HG03432 (cell line): ENCODE results near the gene POFUT1.
"Not testable (repeated sequence)": the region's sequence is repeated elsewhere in the genome, so short reads cannot be mapped to it uniquely, and the experiment has no call there.

Experiments
- ATAC-seq: cut with Tn5 transposase; IDR thresholded peaks from one replicate; pipeline ENCODE4 v1.9.1; 2021; ENCODE audit warnings: mild to moderate bottlenecking, moderate library complexity; ENCODE audit not compliant: unreplicated experiment

The POFUT1 gene

DNA sequence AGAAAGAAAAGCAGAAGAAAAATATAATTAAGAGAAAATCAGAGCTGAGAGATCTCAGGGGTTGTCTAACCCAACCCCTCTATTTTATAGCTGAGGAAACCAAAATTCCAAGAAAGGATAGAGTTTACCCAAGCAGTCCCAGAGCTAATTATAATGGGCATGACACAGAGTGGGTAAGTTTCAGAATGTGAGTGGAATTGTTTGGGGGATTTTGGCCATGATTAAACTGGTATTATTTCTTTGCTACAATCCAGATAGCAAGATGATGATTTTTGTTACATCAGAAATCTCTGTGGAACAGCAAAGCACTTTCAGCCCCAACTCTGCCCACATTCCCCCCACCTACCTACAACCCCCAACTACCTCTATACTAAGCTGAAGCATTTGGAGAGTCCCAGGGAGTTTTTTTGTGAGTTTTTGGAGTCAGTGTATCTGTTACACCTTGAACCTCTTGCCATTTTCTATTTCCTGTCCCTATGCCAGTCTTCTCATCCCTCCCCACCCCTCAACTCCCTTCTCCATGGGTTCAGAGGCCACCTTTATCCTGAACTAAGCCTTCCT, 24.7 kb downstream of the POFUT1 start:
- ATAC-seq = no peak

DNA sequence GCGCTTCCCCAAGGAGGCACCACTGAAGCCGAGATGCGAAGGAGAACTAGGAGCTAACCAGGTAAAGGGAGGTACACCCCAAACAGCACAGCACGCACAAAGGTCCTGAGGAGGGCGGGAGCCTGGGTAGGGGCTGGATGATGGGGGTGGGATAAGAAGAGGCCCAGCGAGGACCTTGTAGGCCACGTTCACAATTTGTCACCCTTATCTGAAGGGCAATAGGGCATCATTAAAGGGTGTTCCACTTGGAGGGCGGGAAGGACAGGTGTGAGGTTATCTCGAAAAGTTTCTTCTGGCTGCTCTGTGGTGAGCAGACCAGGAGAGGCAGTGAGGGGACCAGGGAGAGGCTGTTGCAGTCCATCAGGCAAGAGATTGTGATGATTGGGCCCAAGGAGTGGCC, 25.6 kb downstream of the POFUT1 start:
- no peak for ATAC-seq

DNA sequence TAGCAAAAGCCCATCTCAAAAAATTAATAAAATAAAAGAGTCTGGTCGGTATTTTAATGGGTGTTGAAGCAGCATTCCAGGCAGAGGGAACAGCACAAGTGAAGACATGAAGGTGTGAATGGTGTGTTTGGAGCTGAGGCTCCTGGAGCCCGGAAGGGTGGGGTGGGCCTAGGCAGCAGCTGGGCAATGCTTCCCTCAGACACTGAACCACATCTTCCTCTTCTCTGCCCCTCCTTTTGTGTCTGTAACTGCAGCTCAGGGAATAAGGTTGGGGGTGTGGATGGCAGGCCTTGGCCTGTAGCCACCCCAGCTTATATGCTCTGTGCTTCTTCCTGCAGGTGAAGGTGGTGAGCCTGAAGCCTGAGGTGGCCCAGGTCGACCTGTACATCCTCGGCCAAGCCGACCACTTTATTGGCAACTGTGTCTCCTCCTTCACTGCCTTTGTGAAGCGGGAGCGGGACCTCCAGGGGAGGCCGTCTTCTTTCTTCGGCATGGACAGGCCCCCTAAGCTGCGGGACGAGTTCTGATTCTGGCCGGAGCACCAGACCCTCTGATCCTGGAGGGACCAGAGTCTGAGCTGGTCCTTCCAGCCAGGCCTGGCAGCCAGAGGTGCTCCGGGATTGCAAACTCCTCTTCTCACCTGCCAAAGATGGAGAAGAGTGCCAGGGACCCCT, 26.6 kb downstream of the POFUT1 start:
- no peak for ATAC-seq

- no peak for ATAC-seq
Observed at GRCh38 chr20:32235331-32236047, 27.8 kb downstream of the POFUT1 start.

- no peak for ATAC-seq
Observed at GRCh38 chr20:32236048-32236533, 28.4 kb downstream of the POFUT1 start.

DNA sequence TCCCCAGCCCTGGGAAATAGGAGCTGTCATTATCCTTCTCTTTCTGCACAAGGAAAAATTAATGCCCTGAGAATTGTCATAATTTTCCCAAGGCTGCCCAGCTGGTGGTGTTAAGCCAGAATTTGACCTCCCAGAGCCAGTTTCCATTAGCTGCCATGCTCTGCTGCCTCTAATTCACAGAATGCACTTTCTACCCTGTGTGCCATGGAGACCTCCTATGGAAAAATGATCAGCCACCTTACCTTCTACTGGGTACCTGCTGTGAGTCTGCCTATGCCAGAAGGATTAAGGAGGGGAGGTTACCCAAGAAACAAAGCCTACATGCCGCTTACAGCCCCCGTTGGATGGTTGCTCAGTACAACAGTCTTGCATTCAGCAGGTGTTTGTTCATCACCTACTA, 29.1 kb downstream of the POFUT1 start:
- no peak for ATAC-seq

GRCh38 chr20:32237419-32237818, 29.7 kb downstream of the POFUT1 start:
- no peak for ATAC-seq

DNA sequence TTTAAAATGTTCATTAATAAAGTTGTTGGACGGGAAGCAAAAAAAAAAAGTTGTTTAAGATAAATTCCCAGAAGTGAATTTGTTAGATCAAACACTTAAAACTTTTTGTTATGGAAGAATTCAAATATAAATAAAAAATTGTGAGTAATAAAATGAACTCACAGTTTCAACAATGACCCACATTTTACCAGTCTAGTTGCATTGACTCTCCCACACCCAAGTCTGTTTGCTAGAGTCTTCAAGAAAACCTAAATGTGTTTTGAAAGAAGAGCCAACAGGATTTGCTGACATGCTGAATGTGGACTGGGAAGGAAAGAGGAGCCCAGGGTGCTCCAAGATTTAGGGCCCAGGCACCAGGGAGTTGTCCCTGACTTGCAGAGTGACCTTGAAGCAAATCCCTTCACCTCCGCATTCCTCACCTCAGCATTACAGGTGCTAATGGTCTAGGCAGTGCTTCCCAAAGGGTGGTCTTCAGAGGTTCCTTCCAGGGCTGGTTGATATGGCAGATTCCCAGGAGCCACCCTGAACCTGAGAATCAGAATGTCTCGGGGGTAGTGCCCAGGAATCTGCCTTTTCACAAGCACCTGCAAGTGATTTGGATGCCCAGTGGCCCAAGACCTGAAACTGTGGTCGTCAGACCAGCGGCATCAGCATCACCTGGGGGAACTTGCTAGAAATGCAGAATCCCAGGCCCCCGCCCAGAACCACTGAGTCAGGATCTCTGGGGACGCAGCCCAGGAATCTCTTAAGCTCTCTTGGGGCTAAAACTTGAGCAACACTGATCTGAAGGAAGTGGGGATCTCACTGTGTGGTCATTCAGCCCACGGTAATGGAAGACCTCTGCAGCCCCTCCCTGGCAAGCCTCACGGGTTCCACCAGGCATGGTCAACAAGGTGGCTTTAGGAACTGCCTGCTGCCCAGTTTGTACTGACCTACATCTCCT, 31.1 kb downstream of the POFUT1 start:
- no peak for ATAC-seq

DNA sequence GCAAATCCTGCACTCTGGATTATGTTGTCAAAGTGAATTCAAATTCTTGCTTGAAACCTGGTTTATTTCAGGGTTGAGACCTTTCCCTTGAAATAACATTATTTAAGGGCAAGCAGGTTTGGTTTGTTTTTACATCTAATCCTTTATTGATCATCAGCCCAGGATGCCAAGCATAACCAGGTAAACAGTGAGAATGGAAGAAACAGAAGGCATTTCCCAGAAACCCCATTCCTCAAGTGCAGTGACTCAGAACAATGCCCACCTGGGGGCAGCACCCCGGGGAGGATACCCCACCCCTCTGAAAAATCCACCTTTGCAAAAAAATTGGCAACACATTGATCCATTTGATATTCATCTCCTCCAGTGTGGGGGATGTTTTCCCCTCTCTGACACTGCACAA, 32.5 kb downstream of the POFUT1 start:
- no peak for ATAC-seq

GRCh38 chr20:32241807-32242206, 34.1 kb downstream of the POFUT1 start:
- ATAC-seq = no peak

GRCh38 chr20:32244150-32244823, 36.6 kb downstream of the POFUT1 start:
- ATAC-seq = no peak

- ATAC-seq = no peak
Observed at GRCh38 chr20:32244959-32245358, 37.3 kb downstream of the POFUT1 start.

- ATAC-seq = not testable (repeated sequence)
Observed at GRCh38 chr20:32246208-32246607, 38.5 kb downstream of the POFUT1 start.

DNA sequence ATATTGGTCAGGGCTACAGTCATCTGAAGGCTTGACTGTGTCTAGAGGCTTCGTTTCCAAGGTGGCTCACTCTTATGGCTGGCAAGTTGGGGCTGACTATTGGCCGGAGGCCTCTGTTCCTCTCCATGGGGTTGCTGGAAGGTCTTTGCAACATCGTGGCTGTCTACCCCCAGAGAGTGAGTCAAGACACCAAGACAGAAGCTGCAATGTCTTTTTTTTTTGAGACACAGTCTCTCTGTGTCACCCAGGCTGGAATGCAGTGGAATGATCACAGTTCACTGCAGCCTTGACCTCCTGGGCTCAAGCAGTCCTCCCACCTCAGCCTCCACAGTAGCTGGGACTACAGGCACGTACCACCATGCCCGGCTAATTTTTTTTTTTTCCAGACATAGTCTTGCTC, 40.4 kb downstream of the POFUT1 start:
- no peak for ATAC-seq

- no peak for ATAC-seq
Observed at GRCh38 chr20:32249030-32249738, 41.5 kb downstream of the POFUT1 start.

DNA sequence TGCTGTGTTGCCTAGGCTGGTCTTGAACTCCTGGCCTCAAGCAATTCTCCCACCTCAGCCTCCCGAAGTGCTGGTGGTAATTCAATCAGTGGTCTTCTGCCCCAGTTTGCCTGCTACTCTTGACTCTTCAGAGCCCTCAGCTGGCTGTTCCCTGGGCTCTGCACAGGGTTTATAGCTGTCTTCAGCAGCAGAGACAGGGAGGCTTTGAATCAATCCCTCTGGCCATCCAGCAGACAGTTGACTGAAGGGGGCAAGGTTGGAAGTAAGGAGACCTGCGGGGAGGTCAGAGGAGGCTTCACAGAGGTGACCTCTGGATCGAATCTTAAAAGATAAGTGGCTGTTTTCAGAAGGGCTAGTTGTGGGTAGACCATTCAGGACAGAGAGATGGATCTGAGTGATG, 43.8 kb downstream of the POFUT1 start:
- ATAC-seq = no peak

DNA sequence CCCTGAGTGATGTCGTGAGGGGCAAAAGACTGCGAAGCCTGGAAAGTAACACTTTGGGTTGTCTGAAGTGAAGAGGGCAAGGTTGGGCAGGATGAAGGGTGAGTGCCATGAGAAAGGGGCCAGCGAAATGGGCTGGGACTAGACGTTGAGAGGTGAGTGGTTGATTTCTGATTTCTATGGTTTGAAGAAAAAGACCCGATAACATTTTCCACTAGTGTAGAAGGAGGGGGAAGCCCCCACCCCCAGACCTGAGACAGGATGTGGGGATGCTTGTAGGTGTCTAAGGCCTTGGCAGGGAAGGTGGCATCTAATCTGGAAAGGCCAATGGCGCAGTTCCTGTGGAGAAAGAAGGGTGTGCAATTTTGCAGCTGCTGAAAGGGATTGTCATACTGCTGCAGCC, 44.5 kb downstream of the POFUT1 start:
- ATAC-seq = no peak

DNA sequence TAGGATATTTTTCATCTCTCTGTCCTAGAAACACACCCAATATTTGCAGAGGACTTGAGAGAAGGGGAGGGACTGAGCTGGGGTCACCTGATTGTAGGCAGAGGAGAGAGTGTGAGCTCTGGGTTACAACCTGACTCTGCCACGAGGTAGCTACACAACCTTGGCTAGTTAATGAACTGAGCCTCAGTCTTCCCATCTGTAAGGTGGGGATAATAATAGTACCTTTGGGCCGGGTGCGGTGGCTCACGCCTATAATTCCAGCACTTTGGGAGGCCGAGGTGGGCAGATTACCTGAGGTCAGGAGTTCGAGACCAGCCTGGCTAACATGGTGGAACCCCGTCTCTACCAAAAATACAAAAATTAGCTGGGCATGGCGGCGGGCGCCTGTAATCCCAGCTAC, 53.3 kb downstream of the POFUT1 start:
- ATAC-seq = not testable (repeated sequence)

DNA sequence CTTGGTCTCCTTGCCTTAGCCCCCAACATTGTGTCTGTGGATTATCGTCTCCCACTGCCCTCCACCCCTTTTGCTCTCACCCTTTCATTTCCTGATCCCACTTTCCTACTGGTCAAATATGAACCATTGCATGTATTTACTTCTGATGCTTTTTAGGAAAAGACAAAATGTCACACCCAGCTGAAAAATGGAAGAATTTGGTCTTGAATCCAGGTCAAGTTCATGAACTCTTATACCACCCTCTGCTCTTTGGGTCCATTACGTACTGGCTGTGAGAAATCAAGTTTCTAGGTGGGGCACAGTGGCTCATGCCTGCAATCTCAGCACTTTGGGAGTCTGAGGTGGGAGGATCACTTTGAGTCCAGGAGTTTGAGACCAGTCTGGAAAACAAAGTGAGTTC, 54.0 kb downstream of the POFUT1 start:
- no peak for ATAC-seq

DNA sequence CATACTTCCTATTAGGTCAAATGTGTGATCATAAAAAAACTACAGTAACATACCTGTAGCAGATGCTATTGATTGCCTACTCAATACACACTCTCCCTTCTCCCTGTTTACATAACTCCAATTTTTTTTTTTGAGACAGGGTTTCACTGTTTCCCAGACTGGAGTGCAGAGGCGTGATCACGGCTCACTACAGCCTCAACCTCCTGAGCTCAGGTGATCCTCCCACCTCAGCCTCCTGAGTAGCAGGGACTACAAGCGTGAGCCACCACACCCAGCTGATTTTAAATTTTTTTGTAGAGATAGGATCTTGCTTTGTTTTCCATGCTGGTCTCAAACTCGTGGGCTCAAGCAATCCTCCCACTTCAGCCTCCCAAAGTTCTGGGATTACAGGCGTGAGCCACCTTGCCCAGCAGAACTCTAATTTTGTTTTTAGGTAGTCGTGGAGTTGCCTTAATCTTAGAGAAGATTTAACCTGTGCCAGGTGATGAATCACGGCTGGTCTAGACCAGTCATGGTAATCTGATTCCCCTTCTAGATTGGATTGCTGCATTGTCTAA, 55.8 kb downstream of the POFUT1 start:
- no peak for ATAC-seq
